HepG2 (cell line): ENCODE measurements around the gene NOL4L. TPM values are rescaled to one million over a fixed set of nuclear protein-coding genes. Genes with fewer than 3 reads are reported as not detected.
A peak's percentile ranks its signal among the peaks of the same experiment; 100 is the strongest.

Experiments
- FIP1L1 ChIP-seq: fragments of 200-400 bp; formaldehyde crosslinking; IDR thresholded peaks from 2 replicates; pipeline ENCODE4 v1.6.1; 2018; ENCODE audit warnings: low read depth, mild to moderate bottlenecking, low read length, moderate library complexity, borderline replicate concordance; ENCODE audit not compliant: insufficient read depth
- JDP2 ChIP-seq: sonication (generic); formaldehyde crosslinking; IDR thresholded peaks from 2 replicates; pipeline ENCODE4 v1.8.1; 2022; ENCODE audit warnings: missing genetic modification reagents, borderline replicate concordance
- MXD4 ChIP-seq: IDR thresholded peaks from 2 replicates; pipeline ENCODE4 v1.6.1; 2016; ENCODE audit warnings: mild to moderate bottlenecking, missing biosample characterization, missing genetic modification reagents
- MXI1 ChIP-seq: IDR thresholded peaks from 3 replicates; pipeline ENCODE4 v1.6.1; 2012; ENCODE audit warnings: low read depth, low read length, inconsistent platforms, borderline replicate concordance
- ZFP36L1 ChIP-seq: sonication (generic); formaldehyde crosslinking; IDR thresholded peaks from 2 replicates; pipeline ENCODE4 v1.8.0; 2022; ENCODE audit warnings: mild to moderate bottlenecking, missing genetic modification reagents, moderate library complexity
- ZFP91 ChIP-seq: sonication (generic); formaldehyde crosslinking; IDR thresholded peaks from 2 replicates; pipeline ENCODE4 v1.9.0; 2022; ENCODE audit warnings: missing genetic modification reagents, mild to moderate bottlenecking, borderline replicate concordance
- ZMYM4 ChIP-seq: sonication (generic); formaldehyde crosslinking; IDR thresholded peaks from 2 replicates; pipeline ENCODE4 v1.8.1; 2023; ENCODE audit warnings: mild to moderate bottlenecking, missing genetic modification reagents
- ZNF234 ChIP-seq: sonication (generic); formaldehyde crosslinking; conservative IDR thresholded peaks from 2 replicates; pipeline ENCODE4 v1.5.1; 2020; ENCODE audit warnings: mild to moderate bottlenecking, missing genetic modification reagents
- ZNF280B ChIP-seq: sonication (generic); formaldehyde crosslinking; IDR thresholded peaks from 2 replicates; pipeline ENCODE4 v1.5.0; 2020; ENCODE audit warnings: missing genetic modification reagents, mild to moderate bottlenecking, borderline replicate concordance
- ZNF337 ChIP-seq: sonication (generic); formaldehyde crosslinking; IDR thresholded peaks from 2 replicates; pipeline ENCODE4 v1.5.1; 2020; ENCODE audit warnings: missing genetic modification reagents, low read depth, mild to moderate bottlenecking, borderline replicate concordance
- ZNF451 ChIP-seq: sonication (generic); formaldehyde crosslinking; IDR thresholded peaks from 2 replicates; pipeline ENCODE4 v1.5.0; 2020; ENCODE audit warnings: mild to moderate bottlenecking, missing genetic modification reagents
- polyA plus RNA-seq, 8 experiments: library from polyadenylated mRNA; depleted of rRNA in 3 of 8; stranded (reverse) in 7 of 8; unstranded in 1 of 8; fragments of >200 nt; fragmentation: Illumina TruSeq in 4 of 8; extraction: Trizol in 4 of 8; gene quantifications; 2 replicates each; pipeline versions ENCODE4 v1.2.1 to v1.2.3, GENCODE V29; 2011 to 2016; ENCODE audit warnings: low read depth in 4 of 8, missing spikeins in 1 of 8, mixed read lengths in 1 of 8; ENCODE audit not compliant: insufficient read depth in 1 of 8
- total RNA-seq, 5 experiments: library from RNA; depleted of rRNA; stranded (reverse); fragments of >200 nt; fragmentation: Illumina TruSeq; extraction: Trizol; gene quantifications; 2 replicates each; pipeline ENCODE4 v1.2.3, GENCODE V29; 2016; ENCODE audit warnings: low read depth in 1 of 5
- TF ChIP-seq, protein P1 (sequence below): sonication (generic); formaldehyde crosslinking; IDR thresholded peaks from 2 replicates; pipeline ENCODE4 v1.4.0; 2020; ENCODE audit warnings: missing genetic modification reagents
- TF ChIP-seq, protein P2 (sequence below): sonication (generic); formaldehyde crosslinking; IDR thresholded peaks from 2 replicates; pipeline ENCODE4 v1.4.0; 2020; ENCODE audit warnings: missing genetic modification reagents, borderline replicate concordance

Gene NOL4L
- total and polyA plus RNA-seq, 2 of the 13 experiments (the other 11 are each of a cell fraction or from before 2014, with no cell fraction given) = 16.6 to 35.4 TPM

GRCh38 chr20:32508775-32509119 lies 76.4 kb downstream of the NOL4L start (continued):
- TF ChIP-seq ZNF337 (CRISPR knock-in tag) (no peak), JDP2 (no peak), ZFP91 (CRISPR knock-in tag) (0 out of 2 replicates have a peak, but pooled peaks have one; percentile 30), ZNF451 (CRISPR knock-in tag) (0 out of 2 replicates have a peak, but pooled peaks have one; percentile 41), MXI1 (no peak), FIP1L1 (no peak), ZNF234 (CRISPR knock-in tag) (no peak), ZFP36L1 (no peak), MXD4 (CRISPR knock-in tag) (no peak), ZNF280B (CRISPR knock-in tag) (peak; percentile 45), ZMYM4 (CRISPR knock-in tag) (no peak)
- TF ChIP-seq, protein P1, sequence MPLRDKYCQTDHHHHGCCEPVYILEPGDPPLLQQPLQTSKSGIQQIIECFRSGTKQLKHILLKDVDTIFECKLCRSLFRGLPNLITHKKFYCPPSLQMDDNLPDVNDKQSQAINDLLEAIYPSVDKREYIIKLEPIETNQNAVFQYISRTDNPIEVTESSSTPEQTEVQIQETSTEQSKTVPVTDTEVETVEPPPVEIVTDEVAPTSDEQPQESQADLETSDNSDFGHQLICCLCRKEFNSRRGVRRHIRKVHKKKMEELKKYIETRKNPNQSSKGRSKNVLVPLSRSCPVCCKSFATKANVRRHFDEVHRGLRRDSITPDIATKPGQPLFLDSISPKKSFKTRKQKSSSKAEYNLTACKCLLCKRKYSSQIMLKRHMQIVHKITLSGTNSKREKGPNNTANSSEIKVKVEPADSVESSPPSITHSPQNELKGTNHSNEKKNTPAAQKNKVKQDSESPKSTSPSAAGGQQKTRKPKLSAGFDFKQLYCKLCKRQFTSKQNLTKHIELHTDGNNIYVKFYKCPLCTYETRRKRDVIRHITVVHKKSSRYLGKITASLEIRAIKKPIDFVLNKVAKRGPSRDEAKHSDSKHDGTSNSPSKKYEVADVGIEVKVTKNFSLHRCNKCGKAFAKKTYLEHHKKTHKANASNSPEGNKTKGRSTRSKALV (CRISPR knock-in tag) = no peak
- TF ChIP-seq, protein P2, sequence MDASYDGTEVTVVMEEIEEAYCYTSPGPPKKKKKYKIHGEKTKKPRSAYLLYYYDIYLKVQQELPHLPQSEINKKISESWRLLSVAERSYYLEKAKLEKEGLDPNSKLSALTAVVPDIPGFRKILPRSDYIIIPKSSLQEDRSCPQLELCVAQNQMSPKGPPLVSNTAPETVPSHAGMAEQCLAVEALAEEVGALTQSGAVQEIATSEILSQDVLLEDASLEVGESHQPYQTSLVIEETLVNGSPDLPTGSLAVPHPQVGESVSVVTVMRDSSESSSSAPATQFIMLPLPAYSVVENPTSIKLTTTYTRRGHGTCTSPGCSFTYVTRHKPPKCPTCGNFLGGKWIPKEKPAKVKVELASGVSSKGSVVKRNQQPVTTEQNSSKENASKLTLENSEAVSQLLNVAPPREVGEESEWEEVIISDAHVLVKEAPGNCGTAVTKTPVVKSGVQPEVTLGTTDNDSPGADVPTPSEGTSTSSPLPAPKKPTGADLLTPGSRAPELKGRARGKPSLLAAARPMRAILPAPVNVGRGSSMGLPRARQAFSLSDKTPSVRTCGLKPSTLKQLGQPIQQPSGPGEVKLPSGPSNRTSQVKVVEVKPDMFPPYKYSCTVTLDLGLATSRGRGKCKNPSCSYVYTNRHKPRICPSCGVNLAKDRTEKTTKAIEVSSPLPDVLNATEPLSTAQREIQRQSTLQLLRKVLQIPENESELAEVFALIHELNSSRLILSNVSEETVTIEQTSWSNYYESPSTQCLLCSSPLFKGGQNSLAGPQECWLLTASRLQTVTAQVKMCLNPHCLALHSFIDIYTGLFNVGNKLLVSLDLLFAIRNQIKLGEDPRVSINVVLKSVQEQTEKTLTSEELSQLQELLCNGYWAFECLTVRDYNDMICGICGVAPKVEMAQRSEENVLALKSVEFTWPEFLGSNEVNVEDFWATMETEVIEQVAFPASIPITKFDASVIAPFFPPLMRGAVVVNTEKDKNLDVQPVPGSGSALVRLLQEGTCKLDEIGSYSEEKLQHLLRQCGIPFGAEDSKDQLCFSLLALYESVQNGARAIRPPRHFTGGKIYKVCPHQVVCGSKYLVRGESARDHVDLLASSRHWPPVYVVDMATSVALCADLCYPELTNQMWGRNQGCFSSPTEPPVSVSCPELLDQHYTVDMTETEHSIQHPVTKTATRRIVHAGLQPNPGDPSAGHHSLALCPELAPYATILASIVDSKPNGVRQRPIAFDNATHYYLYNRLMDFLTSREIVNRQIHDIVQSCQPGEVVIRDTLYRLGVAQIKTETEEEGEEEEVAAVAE (CRISPR knock-in tag) = no peak
